ENCODE results near the gene LRRC61. TPM values are rescaled to one million over a fixed set of nuclear protein-coding genes. Genes with fewer than 3 reads are reported as not detected.

Gene LRRC61
- total RNA-seq, 6 experiments from 2014 or later: 13.0 to 33.0 (median 19.1) TPM

GRCh38 chr7:150344299-150344698 is 21.1 kb downstream of the LRRC61 start:
- Histone ChIP-seq H3K9me3 (no peaks in the 10 kb centered on the region), H3K36me3 (peaks cover 0 to under 1% (median 0%) of the 10 kb centered on the region in 4 donors), H3K27me3 (no peaks in the 10 kb centered on the region), H3K4me1 (peaks cover 0 to 30% (median 11%) of the 10 kb centered on the region in 4 donors), H3K4me3 (no peak overlapping the region), H3K27ac (peak overlapping the region in 1 of 3 donors; percentile 95)
- TF ChIP-seq POLR2A (IDR thresholded peaks at IDR 0.05) (no peak), CTCF (IDR thresholded peaks at IDR 0.05) (no peak)
- DNase-seq (no peak), ATAC-seq (no peak)
- intact Hi-C loops (cut with DNase I): no loop called here

GRCh38 chr7:150345012-150345411 is 21.9 kb downstream of the LRRC61 start:
- TF ChIP-seq CTCF (IDR thresholded peaks at IDR 0.05): no peak
- no peak for TF ChIP-seq POLR2A (IDR thresholded peaks at IDR 0.05)
- intact Hi-C loops (cut with DNase I): no loop called here
- Histone ChIP-seq H3K9me3 (no peaks in the 10 kb centered on the region), H3K4me3 (no peak overlapping the region), H3K27me3 (no peaks in the 10 kb centered on the region), H3K4me1 (peaks cover 0 to 24% (median 8%) of the 10 kb centered on the region in 4 donors), H3K36me3 (no peaks in the 10 kb centered on the region), H3K27ac (no peak overlapping the region)
- no peak for DNase-seq
- 93% methylated on average over 1 of the region's 1 CpG for WGBS (ENCODE audit: insufficient coverage, low coverage, low lambda C conversion rate, missing lambda C conversion rate)
- no peak for ATAC-seq

- 93% methylated on average over 4 of the region's 5 CpGs for WGBS (ENCODE audit: insufficient coverage, low coverage, low lambda C conversion rate, missing lambda C conversion rate)
- no peak overlapping the region for H3K27ac ChIP-seq
- ATAC-seq: no peak
- no peak for DNase-seq
- no peaks in the 10 kb centered on the region for H3K36me3 ChIP-seq
- TF ChIP-seq CTCF (IDR thresholded peaks at IDR 0.05) (no peak), POLR2A (IDR thresholded peaks at IDR 0.05) (no peak)
- no peaks in the 10 kb centered on the region for H3K27me3 ChIP-seq
- intact Hi-C loops (cut with DNase I): no loop called here
- no peak overlapping the region for H3K4me3 ChIP-seq
- H3K9me3 ChIP-seq: no peaks in the 10 kb centered on the region
- peaks cover 0 to 22% (median 7%) of the 10 kb centered on the region in 4 donors for H3K4me1 ChIP-seq
These were observed 23.8 kb downstream of the LRRC61 start for GRCh38 chr7:150346922-150347321.

- intact Hi-C loops (cut with DNase I): no loop called here
- Histone ChIP-seq H3K4me3 (no peak overlapping the region), H3K4me1 (peaks cover 0 to 16% (median 7%) of the 10 kb centered on the region in 4 donors), H3K9me3 (no peaks in the 10 kb centered on the region), H3K36me3 (no peaks in the 10 kb centered on the region), H3K27me3 (no peaks in the 10 kb centered on the region), H3K27ac (no peak overlapping the region)
- TF ChIP-seq POLR2A (IDR thresholded peaks at IDR 0.05): no peak
- no peak for TF ChIP-seq CTCF (IDR thresholded peaks at IDR 0.05)
- DNase-seq: no peak
- no peak for ATAC-seq
- 68% methylated on average over 8 of the region's 8 CpGs for WGBS (ENCODE audit: insufficient coverage, low coverage, low lambda C conversion rate, missing lambda C conversion rate)
These were observed 28.5 kb downstream of the LRRC61 start for GRCh38 chr7:150351587-150352194.
